Middle frontal gyrus (tissue), 1 donor: ENCODE results near the gene SH3PXD2B.

Experiments
- DNase-seq: peaks from one replicate; pipeline ENCODE4 v3.0.0-alpha.2; 2015; ENCODE audit warnings: low spot score; ENCODE audit errors: extremely low spot score

SH3PXD2B gene

GRCh38 chr5:172454358-172455086, at the start of gene SH3PXD2B:
Gene SH3PXD2B (minus strand): TSS chr5:172454525. CDS start chr5:172454352, 173 bp downstream.
- DNase-seq = no peak

GRCh38 chr5:172502969-172503368, 48.6 kb upstream of the SH3PXD2B start:
- no peak for DNase-seq

DNA sequence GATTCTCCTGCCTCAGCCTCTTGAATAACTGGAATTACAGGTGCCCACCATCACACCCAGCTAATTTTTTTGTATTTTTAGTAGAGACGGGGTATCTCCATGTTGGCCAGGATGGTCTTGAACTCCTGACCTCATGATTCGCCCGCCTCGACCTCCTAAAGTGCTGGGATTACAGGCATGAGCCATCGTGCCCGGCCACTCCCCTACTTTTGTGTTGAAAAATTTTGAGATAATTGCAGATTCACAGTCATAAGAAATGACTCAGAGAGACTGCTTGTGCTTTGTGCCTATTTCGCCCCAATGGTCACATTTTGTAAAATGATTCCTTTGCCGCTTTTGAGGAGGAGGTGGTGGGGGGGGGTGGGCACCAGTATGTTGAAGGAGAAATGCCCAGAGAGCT, 48.1 kb upstream of the SH3PXD2B start:
- DNase-seq = no peak

DNA sequence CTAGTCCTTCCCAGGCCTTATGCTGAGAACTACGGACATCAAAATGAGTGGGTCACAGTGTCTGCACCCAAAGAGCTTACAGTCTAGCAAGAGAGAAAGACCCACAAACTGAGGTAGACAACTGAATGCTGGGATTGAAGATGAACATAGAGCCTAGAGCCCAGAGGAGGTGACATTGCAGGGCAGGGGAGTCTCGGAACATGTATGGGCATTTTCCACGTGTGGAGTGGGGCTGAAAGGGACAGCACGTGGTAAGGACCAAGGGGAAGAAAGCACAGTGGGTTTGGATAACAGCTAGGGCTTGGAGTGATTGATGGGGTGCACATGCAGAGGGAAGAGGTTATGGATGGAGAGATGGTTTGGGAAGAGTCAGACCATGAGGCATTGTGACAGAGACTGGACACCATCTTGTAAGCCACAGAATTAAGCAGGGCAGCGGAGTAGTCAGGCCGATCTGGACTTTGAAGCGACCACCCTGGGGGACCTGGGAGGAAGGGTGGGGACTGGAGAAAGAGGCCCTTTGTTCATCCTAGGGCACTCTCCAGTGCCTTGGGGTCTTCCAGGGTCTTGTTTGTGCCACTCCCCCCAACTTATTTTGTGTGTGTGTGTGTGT, 47.5 kb upstream of the SH3PXD2B start:
- DNase-seq = no peak

- DNase-seq = no peak
These were observed 45.0 kb upstream of the SH3PXD2B start for GRCh38 chr5:172499287-172499686.

DNA sequence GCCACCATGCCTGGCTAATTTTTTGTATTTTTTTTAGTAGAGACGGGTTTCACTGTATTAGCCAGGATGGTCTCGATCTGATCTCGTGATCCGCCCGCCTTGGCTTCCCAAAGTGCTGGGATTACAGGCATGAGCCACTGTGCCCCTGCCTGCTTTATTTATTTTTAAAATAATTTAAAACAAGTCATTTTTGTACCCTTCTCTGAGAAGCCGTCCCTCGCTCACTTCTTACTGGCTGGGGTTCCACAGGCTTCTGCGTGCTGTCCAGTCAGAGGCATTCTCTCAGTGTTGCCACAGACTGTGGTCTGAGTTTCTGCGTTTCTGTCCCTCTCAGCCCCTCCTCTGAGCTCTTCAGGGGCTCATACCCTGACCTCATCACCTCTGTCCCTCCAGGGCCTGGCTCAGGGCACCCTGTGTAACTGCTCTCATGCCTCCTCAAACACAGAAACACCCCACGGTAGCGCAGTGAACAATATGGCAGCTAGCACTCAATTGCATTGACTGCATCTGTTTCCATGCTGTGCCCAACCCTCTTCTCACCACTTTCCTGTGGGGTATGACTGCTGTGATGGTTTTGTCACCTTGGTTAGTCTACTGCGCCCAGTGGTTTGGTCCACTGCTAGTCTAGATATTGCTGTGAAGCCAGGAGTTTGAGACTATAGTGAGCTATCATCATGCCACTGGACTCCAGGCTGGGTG, 44.3 kb upstream of the SH3PXD2B start:
- no peak for DNase-seq

GRCh38 chr5:172497591-172498255, 43.4 kb upstream of the SH3PXD2B start:
- no peak for DNase-seq

- no peak for DNase-seq
These were observed 42.5 kb upstream of the SH3PXD2B start for GRCh38 chr5:172496671-172497371.

DNA sequence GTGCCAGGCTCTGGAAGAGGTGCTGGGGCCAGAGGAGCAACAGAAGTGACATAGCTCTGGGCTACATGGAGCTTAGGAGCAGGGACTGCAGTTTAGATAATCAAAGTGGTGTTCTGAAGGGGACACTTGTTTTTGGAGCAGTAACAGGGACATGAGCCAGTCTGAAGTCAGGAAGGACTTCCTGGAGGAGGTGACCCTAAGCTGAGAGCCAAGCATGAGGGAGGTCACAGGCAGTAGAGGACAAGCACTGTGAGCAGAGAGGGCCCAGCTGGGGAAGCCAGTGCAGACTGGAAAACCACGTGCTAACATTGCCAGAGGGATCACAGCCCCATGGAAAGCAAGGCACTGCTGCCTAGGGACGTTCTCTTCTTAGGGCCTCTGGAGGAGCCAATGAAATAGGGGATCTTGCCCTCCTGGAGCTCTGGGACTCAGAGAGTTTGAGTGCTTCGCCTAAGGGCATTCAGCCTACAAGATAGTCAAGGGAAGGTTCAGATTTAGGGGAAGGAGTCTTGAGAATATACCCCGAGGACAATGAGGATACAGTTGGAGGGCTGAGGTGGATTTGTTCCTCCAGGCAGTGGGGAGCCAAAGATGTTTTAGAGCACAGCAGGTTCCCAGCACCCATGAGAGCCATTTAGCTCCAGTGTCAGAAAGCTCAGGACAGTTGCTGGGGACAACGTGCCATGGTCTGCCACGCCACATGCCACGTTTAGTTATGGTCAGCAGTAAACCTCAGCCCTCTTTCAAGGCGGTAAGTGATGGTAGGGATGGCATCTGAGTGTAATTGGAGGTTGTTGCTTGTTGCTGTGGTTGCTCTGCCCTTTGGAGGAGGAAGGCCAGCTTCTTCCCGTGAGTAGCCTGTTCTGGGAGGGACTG, 40.5 kb upstream of the SH3PXD2B start:
- DNase-seq = no peak

- no peak for DNase-seq
These were observed 39.6 kb upstream of the SH3PXD2B start for GRCh38 chr5:172493906-172494305.

- DNase-seq = no peak
These were observed 39.1 kb upstream of the SH3PXD2B start for GRCh38 chr5:172493461-172493860.

GRCh38 chr5:172493002-172493401, 38.7 kb upstream of the SH3PXD2B start:
- DNase-seq = no peak

DNA sequence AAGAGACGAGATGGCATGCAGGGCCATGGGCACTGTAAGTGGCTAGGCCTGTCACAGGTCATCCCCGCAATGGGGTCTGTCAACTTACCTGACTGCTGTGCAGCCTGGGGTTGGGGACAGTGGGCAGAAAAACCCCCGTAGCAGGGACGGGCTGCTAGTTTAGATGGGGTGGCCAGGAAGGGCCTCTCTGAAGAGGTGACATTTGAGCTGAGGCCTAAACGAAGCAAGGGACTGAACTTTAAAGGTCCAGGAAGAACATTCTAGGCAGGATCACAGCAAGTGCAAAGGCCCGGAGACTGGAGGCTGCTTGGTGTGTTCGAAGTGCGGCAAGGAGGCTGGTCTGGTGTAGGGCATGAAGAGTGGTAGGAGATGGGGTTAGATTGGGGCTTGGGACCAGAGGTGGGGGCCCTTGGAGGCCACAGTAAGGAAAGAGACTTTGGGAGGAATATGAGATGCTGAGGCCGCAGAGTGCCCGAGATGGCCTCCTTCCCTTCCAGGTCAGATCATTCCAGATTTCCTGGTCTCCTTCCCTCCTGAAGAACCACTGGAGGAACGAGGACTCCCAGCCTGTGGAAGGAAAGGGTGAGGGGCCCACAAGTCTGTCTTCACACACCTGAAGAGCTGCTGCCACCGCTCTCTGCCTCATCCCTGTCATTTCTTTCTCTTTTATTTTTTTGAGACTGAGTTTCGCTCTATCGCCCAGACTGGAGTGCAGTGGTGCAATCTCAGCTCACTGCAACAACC, 37.9 kb upstream of the SH3PXD2B start:
- DNase-seq = no peak

GRCh38 chr5:172491481-172491880, 37.2 kb upstream of the SH3PXD2B start:
- DNase-seq = no peak

GRCh38 chr5:172490514-172491461, 36.5 kb upstream of the SH3PXD2B start:
- no peak for DNase-seq

- DNase-seq = no peak
These were observed 33.9 kb upstream of the SH3PXD2B start for GRCh38 chr5:172488221-172488620.

GRCh38 chr5:172487671-172488070, 33.3 kb upstream of the SH3PXD2B start:
- no peak for DNase-seq

- no peak for DNase-seq
These were observed 32.6 kb upstream of the SH3PXD2B start for GRCh38 chr5:172486912-172487311.
